WTC11 (cell line): ENCODE measurements around the gene CMTM4. TPM values are rescaled to one million over a fixed set of nuclear protein-coding genes. Genes with fewer than 3 reads are reported as not detected.

Experiments
- ATAC-seq: fragments of 200-7000 bp; cut with Tn5 transposase; 2 replicates; pipeline ENCODE4 v1.10.0; 2021; ENCODE audit warnings: mild to moderate bottlenecking, moderate library complexity
- CTCF ChIA-PET: fragments of 300-600 bp; sonication (Branson Sonifier 250); formaldehyde crosslinking; loops from one replicate; lab custom pipeline; 2021; ENCODE audit warnings: antibody characterized with exemption; lab: Charles Lee
- POLR2A ChIA-PET: fragments of 350-600 bp; sonication (Branson Sonifier 250); formaldehyde crosslinking; loops from one replicate; lab custom pipeline; 2021; ENCODE audit warnings: antibody characterized with exemption; lab: Charles Lee
- DNase-seq: peaks from one replicate; pipeline ENCODE4 v3.0.0; 2021; ENCODE audit warnings: low spot score
- H3K27ac Mint-ChIP-seq: 2 replicates; pipeline ENCODE4 v1.8.0; 2021; ENCODE audit warnings: mixed read lengths
- H3K27me3 Mint-ChIP-seq: 2 replicates; pipeline ENCODE4 v1.8.0; 2021; ENCODE audit warnings: low read depth, mild to moderate bottlenecking, moderate library complexity, mixed read lengths
- H3K36me3 Mint-ChIP-seq: 2 replicates; pipeline ENCODE4 v1.8.0; 2021; ENCODE audit warnings: mixed read lengths
- H3K4me1 Mint-ChIP-seq: 2 replicates; pipeline ENCODE4 v1.8.0; 2022; ENCODE audit warnings: mixed read lengths
- H3K4me3 Mint-ChIP-seq: 2 replicates; pipeline ENCODE4 v1.8.0; 2021; ENCODE audit warnings: mild to moderate bottlenecking, moderate library complexity, mixed read lengths
- H3K9me3 Mint-ChIP-seq: 2 replicates; pipeline ENCODE4 v1.8.0; 2021; ENCODE audit warnings: mixed read lengths
- CBFB ChIP-seq: sonication (generic); formaldehyde crosslinking; IDR thresholded peaks from 2 replicates; pipeline ENCODE4 v1.8.1; 2022; ENCODE audit warnings: mild to moderate bottlenecking, low read depth, missing genetic modification reagents
- EMX1 ChIP-seq: fragments of 250-450 bp; sonication (Bioruptor Pico); IDR thresholded peaks from 2 replicates; pipeline ENCODE4 v1.8.0; 2021; ENCODE audit warnings: mild to moderate bottlenecking
- NFYB ChIP-seq: sonication (generic); formaldehyde crosslinking; conservative IDR thresholded peaks from 2 replicates; pipeline ENCODE4 v1.8.0; 2022; ENCODE audit warnings: low read depth, missing genetic modification reagents
- NR1H2 ChIP-seq: sonication (generic); formaldehyde crosslinking; IDR thresholded peaks from 2 replicates; pipeline ENCODE4 v1.9.0; 2021; ENCODE audit warnings: mild to moderate bottlenecking, moderate library complexity, missing genetic modification reagents
- SMAD4 ChIP-seq: sonication (generic); formaldehyde crosslinking; IDR thresholded peaks from 2 replicates; pipeline ENCODE4 v1.8.0; 2022; ENCODE audit warnings: mild to moderate bottlenecking, missing genetic modification reagents
- TEAD1 ChIP-seq: sonication (generic); formaldehyde crosslinking; IDR thresholded peaks from 2 replicates; pipeline ENCODE4 v1.8.0; 2022; ENCODE audit warnings: mild to moderate bottlenecking, missing genetic modification reagents
- TP53 ChIP-seq: sonication (generic); formaldehyde crosslinking; IDR thresholded peaks from 2 replicates; pipeline ENCODE4 v1.8.1; 2023; ENCODE audit warnings: mild to moderate bottlenecking, missing genetic modification reagents
- total RNA-seq: library from RNA; stranded (reverse); gene quantifications from 3 replicates; pipeline ENCODE4 v1.2.3, GENCODE V29; 2021
- TF ChIP-seq, protein P1 (sequence below): fragments of 250-450 bp; sonication (Bioruptor Pico); IDR thresholded peaks from 2 replicates; pipeline ENCODE4 v1.8.0; 2021; ENCODE audit warnings: mild to moderate bottlenecking
- TF ChIP-seq, protein P2 (sequence below): fragments of 250-450 bp; sonication (Bioruptor Pico); IDR thresholded peaks from 2 replicates; pipeline ENCODE4 v2.1.2; 2022; ENCODE audit warnings: mild to moderate bottlenecking, moderate library complexity
- TF ChIP-seq, protein P3 (sequence below): sonication (generic); formaldehyde crosslinking; IDR thresholded peaks from 2 replicates; pipeline ENCODE4 v1.8.0; 2022; ENCODE audit warnings: mild to moderate bottlenecking, missing genetic modification reagents
- TF ChIP-seq, protein P4 (sequence below): sonication (generic); formaldehyde crosslinking; IDR thresholded peaks from 2 replicates; pipeline ENCODE4 v1.8.1; 2023; ENCODE audit warnings: mild to moderate bottlenecking, missing genetic modification reagents, moderate library complexity
- TF ChIP-seq, protein P5 (sequence below): fragments of 250-450 bp; sonication (Bioruptor Pico); IDR thresholded peaks from 2 replicates; pipeline ENCODE4 v1.9.0; 2021; ENCODE audit warnings: mild to moderate bottlenecking
- TF ChIP-seq, protein P6 (sequence below): sonication (generic); formaldehyde crosslinking; IDR thresholded peaks from 2 replicates; pipeline ENCODE4 v1.8.0; 2022; ENCODE audit warnings: mild to moderate bottlenecking, missing genetic modification reagents
- TF ChIP-seq, protein P7 (sequence below): fragments of 200-600 bp; IDR thresholded peaks from 2 replicates; pipeline ENCODE4 v1.8.0; 2022; ENCODE audit warnings: antibody characterized with exemption

Gene CMTM4
- total RNA-seq, 1 experiment from 2014 or later = 56.2 TPM

DNA sequence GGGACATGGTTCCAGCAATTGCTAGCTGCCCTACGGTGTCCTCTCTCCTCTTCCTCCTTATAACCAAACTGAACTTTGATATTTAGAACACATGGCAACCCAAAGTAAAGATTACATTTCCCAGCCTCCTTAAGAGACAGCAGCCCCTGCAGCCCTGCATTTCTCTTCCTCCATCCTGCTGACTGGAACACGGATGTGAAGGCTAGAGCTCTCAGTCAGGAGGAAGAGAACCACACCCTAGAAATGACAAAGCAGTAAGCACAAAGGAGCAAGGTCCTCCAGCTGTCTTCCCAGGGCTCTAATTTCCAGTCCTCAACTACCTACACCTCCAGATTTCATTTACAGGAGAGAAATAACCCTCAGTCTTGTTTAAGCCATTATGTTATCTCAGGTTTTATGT, 44.0 kb upstream of the CMTM4 start:
- TF ChIP-seq, protein P1, sequence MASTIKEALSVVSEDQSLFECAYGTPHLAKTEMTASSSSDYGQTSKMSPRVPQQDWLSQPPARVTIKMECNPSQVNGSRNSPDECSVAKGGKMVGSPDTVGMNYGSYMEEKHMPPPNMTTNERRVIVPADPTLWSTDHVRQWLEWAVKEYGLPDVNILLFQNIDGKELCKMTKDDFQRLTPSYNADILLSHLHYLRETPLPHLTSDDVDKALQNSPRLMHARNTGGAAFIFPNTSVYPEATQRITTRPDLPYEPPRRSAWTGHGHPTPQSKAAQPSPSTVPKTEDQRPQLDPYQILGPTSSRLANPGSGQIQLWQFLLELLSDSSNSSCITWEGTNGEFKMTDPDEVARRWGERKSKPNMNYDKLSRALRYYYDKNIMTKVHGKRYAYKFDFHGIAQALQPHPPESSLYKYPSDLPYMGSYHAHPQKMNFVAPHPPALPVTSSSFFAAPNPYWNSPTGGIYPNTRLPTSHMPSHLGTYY (CRISPR knock-in tag) = no peak
- TF ChIP-seq SMAD4 (CRISPR knock-in tag) (no peak), TP53 (CRISPR knock-in tag) (no peak), CBFB (CRISPR knock-in tag) (no peak), NR1H2 (CRISPR knock-in tag) (no peak), TEAD1 (CRISPR knock-in tag) (no peak), NFYB (CRISPR knock-in tag) (no peak), EMX1 (CRISPR knock-in tag) (no peak)
- TF ChIP-seq, protein P2, sequence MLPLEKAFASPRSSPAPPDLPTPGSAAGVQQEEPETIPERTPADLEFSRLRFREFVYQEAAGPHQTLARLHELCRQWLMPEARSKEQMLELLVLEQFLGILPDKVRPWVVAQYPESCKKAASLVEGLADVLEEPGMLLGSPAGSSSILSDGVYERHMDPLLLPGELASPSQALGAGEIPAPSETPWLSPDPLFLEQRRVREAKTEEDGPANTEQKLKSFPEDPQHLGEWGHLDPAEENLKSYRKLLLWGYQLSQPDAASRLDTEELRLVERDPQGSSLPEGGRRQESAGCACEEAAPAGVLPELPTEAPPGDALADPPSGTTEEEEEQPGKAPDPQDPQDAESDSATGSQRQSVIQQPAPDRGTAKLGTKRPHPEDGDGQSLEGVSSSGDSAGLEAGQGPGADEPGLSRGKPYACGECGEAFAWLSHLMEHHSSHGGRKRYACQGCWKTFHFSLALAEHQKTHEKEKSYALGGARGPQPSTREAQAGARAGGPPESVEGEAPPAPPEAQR (CRISPR knock-in tag) = no peak
- TF ChIP-seq, protein P3, sequence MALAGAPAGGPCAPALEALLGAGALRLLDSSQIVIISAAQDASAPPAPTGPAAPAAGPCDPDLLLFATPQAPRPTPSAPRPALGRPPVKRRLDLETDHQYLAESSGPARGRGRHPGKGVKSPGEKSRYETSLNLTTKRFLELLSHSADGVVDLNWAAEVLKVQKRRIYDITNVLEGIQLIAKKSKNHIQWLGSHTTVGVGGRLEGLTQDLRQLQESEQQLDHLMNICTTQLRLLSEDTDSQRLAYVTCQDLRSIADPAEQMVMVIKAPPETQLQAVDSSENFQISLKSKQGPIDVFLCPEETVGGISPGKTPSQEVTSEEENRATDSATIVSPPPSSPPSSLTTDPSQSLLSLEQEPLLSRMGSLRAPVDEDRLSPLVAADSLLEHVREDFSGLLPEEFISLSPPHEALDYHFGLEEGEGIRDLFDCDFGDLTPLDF (CRISPR knock-in tag) = no peak
- TF ChIP-seq, protein P4, sequence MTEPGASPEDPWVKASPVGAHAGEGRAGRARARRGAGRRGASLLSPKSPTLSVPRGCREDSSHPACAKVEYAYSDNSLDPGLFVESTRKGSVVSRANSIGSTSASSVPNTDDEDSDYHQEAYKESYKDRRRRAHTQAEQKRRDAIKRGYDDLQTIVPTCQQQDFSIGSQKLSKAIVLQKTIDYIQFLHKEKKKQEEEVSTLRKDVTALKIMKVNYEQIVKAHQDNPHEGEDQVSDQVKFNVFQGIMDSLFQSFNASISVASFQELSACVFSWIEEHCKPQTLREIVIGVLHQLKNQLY = no peak
- TF ChIP-seq, protein P5, sequence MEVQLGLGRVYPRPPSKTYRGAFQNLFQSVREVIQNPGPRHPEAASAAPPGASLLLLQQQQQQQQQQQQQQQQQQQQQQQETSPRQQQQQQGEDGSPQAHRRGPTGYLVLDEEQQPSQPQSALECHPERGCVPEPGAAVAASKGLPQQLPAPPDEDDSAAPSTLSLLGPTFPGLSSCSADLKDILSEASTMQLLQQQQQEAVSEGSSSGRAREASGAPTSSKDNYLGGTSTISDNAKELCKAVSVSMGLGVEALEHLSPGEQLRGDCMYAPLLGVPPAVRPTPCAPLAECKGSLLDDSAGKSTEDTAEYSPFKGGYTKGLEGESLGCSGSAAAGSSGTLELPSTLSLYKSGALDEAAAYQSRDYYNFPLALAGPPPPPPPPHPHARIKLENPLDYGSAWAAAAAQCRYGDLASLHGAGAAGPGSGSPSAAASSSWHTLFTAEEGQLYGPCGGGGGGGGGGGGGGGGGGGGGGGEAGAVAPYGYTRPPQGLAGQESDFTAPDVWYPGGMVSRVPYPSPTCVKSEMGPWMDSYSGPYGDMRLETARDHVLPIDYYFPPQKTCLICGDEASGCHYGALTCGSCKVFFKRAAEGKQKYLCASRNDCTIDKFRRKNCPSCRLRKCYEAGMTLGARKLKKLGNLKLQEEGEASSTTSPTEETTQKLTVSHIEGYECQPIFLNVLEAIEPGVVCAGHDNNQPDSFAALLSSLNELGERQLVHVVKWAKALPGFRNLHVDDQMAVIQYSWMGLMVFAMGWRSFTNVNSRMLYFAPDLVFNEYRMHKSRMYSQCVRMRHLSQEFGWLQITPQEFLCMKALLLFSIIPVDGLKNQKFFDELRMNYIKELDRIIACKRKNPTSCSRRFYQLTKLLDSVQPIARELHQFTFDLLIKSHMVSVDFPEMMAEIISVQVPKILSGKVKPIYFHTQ (CRISPR knock-in tag) = no peak
- ATAC-seq = no peak
- Mint-ChIP-seq H3K27ac (peak overlapping the region; percentile 90), H3K4me3 (no peak overlapping the region), H3K9me3 (no peaks in the 10 kb centered on the region), H3K27me3 (no peaks in the 10 kb centered on the region), H3K36me3 (peaks cover 64% of the 10 kb centered on the region), H3K4me1 (peaks cover 18% of the 10 kb centered on the region)
- DNase-seq = no peak
- ChIA-PET POLR2A (no interaction called here), CTCF (interaction anchor here (0.6 to 4.0 kb wide), 26 partner anchors 10 to 334 kb away, joined by 3 to 30 read pairs (median 4); partner anchors contain the start of genes CMTM4, DYNC1LI2, NAE1 and PDP2)

DNA sequence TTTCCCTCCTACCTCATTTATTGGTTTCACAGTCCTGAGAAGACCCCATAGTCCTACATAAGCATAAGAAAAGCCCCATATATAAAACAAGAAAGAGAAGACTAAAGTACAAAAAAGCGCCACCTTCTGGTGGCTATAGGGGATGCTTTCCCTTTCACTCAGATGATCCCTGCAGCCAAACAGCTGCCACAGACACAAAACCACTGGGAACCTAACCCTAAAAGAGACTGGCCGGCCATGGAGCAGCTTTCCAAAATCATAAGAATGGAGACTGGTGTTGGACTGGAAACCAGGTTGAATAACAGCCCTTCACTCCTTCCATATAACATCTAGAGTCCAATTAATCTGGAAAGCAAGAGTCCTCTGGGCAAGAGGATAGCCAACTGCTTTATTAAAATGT, 43.5 kb upstream of the CMTM4 start:
- ATAC-seq (peak; percentile 85), DNase-seq (peak; percentile 40)
- peak overlapping the region; percentile 90 for H3K27ac Mint-ChIP-seq
- no peaks in the 10 kb centered on the region for H3K9me3 Mint-ChIP-seq
- peaks cover 18% of the 10 kb centered on the region for H3K4me1 Mint-ChIP-seq
- H3K27me3 Mint-ChIP-seq = no peaks in the 10 kb centered on the region
- TF ChIP-seq, protein P6, sequence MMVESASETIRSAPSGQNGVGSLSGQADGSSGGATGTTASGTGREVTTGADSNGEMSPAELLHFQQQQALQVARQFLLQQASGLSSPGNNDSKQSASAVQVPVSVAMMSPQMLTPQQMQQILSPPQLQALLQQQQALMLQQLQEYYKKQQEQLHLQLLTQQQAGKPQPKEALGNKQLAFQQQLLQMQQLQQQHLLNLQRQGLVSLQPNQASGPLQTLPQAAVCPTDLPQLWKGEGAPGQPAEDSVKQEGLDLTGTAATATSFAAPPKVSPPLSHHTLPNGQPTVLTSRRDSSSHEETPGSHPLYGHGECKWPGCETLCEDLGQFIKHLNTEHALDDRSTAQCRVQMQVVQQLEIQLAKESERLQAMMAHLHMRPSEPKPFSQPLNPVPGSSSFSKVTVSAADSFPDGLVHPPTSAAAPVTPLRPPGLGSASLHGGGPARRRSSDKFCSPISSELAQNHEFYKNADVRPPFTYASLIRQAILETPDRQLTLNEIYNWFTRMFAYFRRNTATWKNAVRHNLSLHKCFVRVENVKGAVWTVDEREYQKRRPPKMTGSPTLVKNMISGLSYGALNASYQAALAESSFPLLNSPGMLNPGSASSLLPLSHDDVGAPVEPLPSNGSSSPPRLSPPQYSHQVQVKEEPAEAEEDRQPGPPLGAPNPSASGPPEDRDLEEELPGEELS (CRISPR knock-in tag) = no peak
- TF ChIP-seq, protein P7, sequence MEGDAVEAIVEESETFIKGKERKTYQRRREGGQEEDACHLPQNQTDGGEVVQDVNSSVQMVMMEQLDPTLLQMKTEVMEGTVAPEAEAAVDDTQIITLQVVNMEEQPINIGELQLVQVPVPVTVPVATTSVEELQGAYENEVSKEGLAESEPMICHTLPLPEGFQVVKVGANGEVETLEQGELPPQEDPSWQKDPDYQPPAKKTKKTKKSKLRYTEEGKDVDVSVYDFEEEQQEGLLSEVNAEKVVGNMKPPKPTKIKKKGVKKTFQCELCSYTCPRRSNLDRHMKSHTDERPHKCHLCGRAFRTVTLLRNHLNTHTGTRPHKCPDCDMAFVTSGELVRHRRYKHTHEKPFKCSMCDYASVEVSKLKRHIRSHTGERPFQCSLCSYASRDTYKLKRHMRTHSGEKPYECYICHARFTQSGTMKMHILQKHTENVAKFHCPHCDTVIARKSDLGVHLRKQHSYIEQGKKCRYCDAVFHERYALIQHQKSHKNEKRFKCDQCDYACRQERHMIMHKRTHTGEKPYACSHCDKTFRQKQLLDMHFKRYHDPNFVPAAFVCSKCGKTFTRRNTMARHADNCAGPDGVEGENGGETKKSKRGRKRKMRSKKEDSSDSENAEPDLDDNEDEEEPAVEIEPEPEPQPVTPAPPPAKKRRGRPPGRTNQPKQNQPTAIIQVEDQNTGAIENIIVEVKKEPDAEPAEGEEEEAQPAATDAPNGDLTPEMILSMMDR = peak; percentile 61
- ChIA-PET CTCF (interaction anchor here (0.6 to 4.0 kb wide), 26 partner anchors 10 to 334 kb away, joined by 3 to 30 read pairs (median 4); partner anchors contain the start of genes CMTM4, DYNC1LI2, NAE1 and PDP2), POLR2A (no interaction called here)
- H3K4me3 Mint-ChIP-seq = no peak overlapping the region
- H3K36me3 Mint-ChIP-seq = peaks cover 70% of the 10 kb centered on the region
